AG10803 (cell line): ENCODE results near the gene AGAP1.

Experiments
- DNase-seq: peaks from one replicate; pipeline ENCODE4 v3.0.0; 2010; ENCODE audit warnings: low read depth
- H3K4me3 ChIP-seq: 2 replicates; pipeline ENCODE4 v1.5.1; 2011; ENCODE audit warnings: mild to moderate bottlenecking, low read length, control low read depth
- CTCF ChIP-seq: conservative IDR thresholded peaks from 2 replicates; pipeline ENCODE4 v1.5.1; 2011; ENCODE audit warnings: mild to moderate bottlenecking, low read length, control low read depth, inconsistent platforms

The AGAP1 gene

DNA sequence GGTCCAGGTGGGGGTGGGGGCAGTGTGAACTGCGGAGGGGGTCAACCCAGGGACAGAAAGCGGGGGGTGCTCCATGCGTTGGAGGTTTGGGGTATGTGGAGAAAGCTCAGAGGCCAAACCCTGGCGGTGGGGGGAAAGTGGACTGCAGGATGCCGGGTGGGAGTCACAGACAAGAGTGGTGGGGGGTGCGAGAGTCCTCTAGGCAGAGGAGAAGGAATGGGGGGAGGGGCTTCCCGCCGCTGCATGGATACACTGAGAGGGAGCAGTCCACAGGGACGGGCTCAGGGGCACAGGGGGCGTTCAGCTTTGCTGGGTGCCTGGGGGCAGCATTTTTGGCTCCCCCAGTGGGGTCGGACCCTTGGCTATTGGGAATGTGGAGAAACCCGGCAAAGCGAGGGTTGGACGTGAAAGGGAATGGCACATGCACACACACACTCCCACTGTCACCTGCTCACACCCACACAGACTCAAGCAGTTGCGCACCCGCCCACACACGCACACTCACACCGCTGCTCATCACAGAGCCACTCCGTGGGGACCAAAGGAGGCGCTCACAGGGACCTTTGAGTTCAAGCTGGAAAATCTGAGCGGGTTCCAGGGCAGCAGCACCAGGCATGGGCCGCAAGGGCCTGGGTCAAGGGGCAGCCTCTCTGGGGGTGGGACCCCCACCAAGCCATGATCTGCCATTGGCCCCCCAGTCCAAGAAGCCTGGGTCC lies 666.7 kb downstream of the AGAP1 start:
- DNase-seq: no peak
- H3K4me3 ChIP-seq: no peak overlapping the region
- TF ChIP-seq CTCF: no peak

- no peak for DNase-seq
- no peak for TF ChIP-seq CTCF
- no peak overlapping the region for H3K4me3 ChIP-seq
Measured at GRCh38 chr2:236161082-236161462, 667.2 kb downstream of the AGAP1 start.

DNA sequence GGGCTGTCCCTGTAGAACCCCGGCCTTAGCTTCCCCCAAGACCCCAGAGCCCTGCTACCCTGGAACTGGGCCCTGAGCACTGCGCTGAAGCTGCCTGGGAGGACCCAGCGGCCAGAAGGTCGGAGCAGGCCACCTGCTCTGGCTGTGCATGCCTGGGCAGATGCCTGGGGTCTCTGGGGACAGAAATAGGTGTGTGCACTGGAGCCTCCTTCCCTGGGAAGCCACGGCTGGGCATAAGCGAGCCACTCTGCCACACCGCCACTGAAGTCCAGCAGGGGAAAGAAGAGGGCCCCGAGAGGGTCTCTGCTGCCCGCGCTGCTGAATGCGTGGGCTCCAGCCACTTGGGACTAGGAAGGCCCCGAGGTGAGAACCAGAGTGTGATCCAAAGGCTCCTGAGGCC lies 667.7 kb downstream of the AGAP1 start:
- no peak for TF ChIP-seq CTCF
- H3K4me3 ChIP-seq: no peak overlapping the region
- no peak for DNase-seq

- no peak for DNase-seq
- no peak for TF ChIP-seq CTCF
- H3K4me3 ChIP-seq: no peak overlapping the region
Measured at GRCh38 chr2:236162031-236162845, 668.4 kb downstream of the AGAP1 start.

- no peak for DNase-seq
- H3K4me3 ChIP-seq: no peak overlapping the region
- TF ChIP-seq CTCF: no peak
Measured at GRCh38 chr2:236162882-236163470, 669.1 kb downstream of the AGAP1 start.

DNA sequence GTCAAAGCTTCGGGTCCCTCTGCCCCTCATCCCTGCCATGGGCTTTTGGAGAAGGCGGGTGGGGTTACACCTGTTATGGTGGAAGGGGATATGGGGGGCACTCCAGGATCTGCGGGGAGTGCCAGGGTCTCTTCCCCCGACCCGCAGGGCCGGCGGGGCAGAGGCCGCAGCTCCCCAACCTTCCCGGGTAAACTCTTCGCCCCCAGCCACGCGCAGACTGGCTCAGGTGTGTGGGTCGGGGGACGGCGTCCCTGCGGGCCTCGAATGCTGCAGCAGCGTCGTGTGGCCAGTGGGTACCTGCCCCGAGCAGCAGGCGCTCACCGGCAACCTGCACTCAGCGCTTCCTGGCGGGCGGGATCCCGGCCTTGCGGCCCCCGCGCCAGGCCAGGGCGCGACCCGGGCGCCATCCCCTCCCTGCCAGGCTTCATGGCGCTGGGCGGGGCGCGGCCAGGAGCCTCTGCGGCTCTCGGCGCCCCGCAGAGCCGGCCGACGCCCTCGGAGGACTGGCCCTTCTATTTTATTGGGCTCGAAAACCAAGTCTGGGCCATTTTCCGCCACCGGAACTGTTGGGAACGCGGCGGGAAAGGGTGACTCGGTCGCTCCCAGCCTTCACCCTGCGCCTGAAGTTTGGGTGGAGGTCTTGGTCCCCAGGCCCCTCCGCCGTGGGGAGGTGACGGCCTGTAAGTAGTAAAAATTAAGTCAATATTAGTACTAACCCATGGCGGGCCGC lies 669.8 kb downstream of the AGAP1 start:
- DNase-seq: no peak
- H3K4me3 ChIP-seq: peak overlapping the region; percentile 48
- TF ChIP-seq CTCF: no peak
